ENCODE data around the gene PCNX1.
A peak's percentile ranks its signal among the peaks of the same experiment; 100 is the strongest.
"Not testable (repeated sequence)": the region's sequence is repeated elsewhere in the genome, so short reads cannot be mapped to it uniquely, and the experiment has no call there.

The PCNX1 gene

DNA sequence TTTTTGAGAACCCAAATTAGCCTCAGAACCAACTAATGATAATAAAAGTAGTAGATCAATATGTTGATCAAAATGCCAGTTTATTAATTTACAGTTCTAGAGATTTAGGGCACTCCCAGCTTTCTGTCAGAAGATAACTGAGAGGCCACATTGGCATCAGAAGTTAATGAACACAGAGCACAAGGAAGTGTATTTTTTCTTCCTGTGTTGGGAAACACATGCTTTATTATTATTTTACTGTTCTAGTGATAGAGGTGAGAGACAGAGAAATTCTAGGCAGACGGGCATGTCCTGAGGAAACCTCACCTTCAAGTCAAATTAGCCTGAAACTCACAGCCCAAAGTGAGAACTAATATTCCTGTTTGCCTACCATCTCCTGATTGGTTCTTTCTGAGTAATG is 213.7 kb downstream of the PCNX1 start:
- DNase-seq (ENCODE audit: low read depth in 1 of 2, low spot score in 1 of 2) = no peak

DNA sequence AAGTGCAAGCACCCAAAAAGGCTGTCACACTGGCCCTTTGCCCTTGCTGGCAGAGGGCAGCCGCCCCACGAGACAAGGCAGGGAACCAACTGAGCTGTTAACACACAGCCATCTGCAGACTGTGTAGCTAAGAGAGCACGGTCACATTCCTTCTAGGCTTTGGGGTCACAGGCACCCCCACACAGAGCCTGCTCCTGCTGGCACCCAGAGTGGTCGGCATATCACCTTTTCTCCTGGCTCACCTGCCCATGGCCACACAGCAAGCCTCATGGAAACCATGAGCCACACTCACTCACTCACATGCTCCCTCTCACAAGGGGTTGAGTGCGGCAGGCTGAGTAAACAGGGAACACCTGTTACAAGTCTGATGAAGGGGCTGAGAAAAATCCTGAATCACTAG is 214.5 kb downstream of the PCNX1 start:
- no peak for DNase-seq (ENCODE audit: low read depth in 1 of 2, low spot score in 1 of 2)

DNA sequence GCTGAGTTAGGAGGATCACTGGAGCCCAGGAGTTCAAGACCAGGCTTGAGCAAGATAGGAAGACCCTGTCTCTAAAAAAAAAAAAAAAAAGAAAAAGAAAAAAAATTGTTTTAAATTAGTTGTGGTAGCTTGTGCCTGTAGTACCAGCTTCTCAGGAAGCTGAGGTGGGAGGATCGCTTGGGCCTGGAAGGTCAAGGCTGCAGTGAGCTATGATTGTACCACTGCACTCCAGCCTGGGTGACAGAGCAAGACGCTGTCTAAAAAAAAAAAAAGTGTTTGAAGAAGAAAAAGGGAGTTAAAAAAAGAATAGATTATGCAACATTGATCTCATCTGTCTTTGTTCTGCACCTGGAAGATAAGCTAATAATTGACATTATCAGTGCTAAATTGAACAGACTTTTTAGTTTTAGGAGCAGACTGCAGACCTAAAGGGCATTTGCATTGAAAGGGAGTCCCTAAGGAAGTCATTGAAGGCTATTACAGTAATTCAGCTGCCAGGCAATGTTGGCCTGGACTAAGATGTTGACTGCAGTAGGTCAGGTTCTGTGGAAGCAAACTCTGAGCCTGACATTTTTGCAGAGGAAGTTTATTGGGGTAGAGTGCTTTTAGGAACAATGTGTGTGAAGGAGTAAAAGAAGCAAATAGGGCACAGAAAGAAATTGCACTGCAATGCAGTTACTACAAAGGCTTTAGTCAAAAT is 215.8 kb downstream of the PCNX1 start:
- no peak for DNase-seq (ENCODE audit: low read depth in 1 of 2, low spot score in 1 of 2)

DNA sequence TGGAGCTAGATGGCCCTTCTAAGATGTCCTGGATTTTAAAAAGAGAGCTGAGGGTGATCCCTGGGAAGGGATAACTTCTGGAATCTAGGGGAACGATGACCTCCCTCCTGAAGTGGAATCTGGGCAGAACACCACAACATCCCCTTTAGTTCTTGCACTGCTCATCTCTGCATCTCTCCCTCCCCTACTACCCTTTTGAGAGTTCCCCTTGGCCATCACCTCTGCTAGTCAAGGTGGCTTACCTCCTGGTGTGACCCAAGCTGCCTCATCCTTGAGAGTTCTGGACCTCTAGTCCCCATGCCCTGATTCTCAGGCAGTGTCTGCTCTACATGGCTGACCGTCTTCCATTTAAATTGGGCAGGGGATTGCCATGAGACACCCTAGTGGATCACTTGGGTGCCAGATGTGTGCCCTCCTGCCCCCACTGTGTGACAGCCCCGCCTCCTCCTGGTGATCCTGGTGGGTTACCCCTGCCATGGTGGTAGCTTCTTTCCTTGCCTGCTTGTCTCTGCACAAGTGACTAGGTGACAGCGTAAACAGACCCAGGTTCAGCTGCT is 216.4 kb downstream of the PCNX1 start:
- no peak for DNase-seq (ENCODE audit: low read depth in 1 of 2, low spot score in 1 of 2)

DNA sequence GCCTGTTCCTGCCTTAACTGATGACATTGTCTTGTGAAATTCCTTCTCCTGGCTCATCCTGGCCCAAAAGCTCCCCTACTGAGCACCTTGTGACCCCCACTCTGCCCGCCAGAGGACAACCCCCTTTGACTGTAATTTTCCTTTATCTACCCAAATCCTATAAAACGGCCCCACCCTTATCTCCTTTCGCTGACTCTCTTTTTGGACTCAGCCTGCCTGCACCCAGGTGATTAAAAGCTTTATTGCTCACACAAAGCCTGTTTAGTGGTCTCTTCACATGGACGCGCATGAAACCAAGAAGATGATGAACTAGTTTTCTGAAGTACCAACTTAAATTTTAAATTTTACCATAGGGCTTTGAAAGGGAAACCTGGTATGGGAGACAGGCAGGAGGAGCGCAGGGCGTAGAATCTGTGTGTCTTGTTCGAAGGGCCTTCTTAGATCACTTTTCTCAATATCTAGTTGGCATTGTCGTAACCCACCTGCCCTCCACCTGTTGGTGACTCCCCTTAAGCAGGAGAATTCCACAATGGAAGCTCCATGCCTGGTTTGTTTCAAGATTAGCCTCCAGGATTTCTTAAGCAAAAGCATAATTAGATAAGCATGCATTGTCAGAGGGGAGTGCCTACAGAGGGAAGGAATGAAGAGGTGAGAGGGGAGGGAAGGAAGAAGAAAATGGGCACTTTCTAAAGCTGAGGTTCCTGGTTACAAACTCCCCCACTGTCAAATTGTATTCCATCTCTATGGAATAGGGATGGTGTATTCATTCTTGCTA is 222.6 kb downstream of the PCNX1 start:
- DNase-seq (ENCODE audit: low read depth in 1 of 2, low spot score in 1 of 2) = not testable (repeated sequence)

DNA sequence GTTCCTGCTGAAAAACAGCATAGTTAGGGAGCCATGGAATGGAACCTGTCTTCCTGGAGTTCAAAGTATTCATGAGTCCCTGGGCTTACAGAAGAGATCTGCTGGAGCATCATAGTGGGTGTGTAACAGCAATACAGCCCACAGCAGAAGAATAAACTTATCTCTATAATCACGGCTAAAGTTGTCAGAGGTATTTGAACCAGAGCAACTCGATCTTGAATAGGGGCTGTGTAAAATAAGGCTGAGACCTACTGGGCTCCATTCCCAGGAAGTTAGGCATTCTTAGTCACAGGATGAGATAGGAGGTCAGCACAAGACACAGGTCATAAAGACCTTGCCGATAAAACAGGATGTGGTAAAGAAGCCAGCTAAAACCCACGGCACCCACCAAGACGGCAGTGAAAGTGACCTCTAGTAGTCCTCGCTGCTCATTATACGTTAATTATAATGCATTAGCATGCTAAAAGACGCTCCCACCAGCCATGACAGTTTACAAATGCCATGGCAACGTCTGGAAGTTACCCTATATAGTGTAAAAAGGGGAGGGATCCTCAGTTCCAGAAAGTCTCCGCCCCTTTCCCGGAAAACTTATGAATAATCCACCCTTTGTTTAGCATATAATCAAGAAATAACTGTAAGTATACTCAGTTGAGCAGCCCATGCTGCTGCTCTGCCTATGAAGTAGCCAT is 223.4 kb downstream of the PCNX1 start:
- DNase-seq (ENCODE audit: low read depth in 1 of 2, low spot score in 1 of 2) = no peak

DNA sequence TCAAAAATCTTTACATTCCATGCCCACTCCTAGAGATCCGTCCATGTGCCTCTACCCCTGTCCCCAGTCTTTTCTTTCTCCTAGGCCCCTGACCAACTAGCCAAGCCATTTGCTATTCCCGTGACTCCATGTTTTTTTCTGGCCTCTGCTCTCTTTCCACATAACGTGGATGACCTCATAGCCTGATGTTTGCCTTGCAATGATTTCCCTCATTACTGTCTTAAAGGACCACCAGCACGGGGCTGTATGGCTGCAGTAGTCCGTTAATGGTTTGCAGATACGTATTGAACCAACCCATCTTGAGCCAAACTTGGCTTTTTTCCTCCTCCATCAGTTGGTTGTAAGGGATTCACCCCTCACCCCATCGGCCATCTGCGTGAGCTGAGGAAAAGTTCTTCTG is 226.0 kb downstream of the PCNX1 start:
- DNase-seq (ENCODE audit: low read depth in 1 of 2, low spot score in 1 of 2) = no peak

DNA sequence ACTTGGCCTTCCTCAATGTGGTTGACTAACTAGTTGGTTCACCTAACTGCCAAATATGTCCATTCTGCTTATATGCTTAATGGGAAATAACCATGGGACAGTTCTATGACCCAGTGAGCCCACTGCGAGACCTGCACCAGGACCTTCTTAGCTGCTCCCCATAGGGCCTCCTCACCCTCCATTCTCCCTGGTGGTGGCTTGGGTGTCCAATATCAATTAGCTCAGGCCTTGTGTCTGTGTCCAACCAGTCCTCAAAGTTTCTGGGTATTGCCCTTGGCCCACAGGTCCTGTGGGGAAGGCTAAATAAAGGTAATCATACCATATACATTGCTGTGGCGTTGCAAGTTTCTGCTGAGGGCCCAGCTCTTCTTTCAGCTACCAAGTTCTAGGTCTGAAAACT is 228.2 kb downstream of the PCNX1 start:
- no peak for DNase-seq (ENCODE audit: low read depth in 1 of 2, low spot score in 1 of 2)

DNA sequence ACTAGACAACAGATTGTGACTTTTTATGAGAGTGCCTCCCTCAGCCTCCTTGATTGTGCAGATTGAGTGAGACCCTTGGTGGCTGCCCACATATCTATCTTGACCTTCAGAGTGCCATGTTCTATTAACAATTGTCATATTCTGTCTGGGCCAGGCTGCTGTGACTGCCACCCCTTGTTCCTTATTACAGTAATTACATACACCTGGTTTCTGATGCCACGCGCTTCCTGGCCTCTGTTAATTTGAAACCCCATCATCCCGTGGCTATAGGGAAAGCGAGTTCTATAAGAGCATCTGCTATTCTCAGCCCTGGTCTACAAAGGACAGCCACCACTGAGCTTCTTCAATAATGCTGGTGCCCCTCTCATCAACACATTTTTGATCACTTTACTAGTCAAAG is 228.7 kb downstream of the PCNX1 start:
- DNase-seq (ENCODE audit: low read depth in 1 of 2, low spot score in 1 of 2) = no peak

DNA sequence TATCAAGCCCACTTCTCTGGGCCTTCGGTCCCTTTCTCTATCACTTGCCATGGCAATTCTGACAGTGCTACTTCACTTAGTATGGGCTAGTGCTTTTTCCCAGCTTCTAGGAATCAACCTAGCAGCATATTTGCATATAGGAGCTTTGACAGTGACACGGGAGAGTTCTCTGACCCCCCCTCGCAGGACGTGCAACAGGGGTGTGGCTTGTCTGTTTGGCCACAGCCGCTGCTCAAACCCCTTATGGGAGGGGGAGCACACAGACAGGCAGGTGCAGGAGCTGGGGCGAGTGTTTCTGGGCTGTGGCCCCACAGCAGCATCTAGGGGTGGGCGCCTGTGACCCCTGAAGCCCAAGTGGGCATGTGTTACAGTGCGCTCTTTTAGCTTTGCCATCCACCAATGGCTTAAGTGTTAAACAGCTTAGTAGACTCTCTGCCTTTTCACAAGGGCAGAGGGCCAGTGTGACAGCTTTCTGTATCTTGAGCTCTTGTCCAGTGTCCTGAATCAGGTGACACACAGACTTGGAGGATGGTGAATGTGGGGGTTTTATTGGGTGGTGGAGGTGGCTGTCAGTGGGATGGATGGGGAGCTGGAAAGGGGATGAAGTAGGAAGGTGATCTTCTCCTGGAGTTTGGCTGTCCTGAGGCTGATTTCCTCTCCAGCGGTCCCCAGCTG is 229.3 kb downstream of the PCNX1 start:
- no peak for DNase-seq (ENCODE audit: low read depth in 1 of 2, low spot score in 1 of 2)

DNA sequence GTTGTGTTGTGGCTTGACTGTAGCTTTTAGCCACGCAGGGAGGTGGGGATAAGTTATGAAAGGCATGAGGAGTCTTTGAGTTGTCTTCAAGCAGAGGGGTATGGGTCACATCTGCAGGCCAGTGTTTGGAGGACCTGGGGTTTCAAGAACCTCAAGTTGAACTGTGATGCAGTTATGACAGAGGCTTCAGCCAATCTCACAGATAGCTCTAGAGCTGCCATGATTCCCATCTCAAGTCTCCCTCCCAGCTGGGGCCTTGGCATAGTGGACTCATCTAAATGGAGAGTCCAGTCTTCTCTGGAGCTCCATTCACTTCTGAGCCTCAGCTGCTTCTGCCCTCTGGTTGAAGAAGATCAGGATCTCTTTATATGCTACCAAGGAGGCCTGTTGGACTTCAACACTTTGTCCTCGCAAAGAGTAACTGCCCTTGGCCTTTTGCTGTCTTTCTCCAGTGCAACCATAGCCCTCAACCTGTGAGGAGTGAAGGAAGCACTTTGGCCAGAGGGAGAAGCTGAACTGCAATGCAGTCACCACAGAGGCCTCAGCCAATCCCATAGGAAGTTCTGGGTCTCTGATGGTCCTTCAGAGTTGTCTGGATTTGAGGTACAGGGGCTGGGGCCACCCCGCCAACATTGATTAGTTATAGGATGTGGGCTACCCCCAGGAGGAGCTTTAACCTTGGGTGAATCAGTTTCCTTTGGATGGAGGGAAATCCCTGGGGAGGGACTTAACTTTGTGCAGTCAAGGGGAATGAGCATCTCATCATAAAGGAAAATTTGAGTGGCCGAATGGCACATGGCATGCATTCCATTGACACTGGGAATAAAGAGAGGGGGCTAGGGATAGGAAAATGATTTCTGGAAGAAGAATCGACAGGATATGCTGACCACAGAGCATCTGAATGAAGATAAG is 230.5 kb downstream of the PCNX1 start:
- DNase-seq (ENCODE audit: low read depth in 1 of 2, low spot score in 1 of 2) = no peak

DNA sequence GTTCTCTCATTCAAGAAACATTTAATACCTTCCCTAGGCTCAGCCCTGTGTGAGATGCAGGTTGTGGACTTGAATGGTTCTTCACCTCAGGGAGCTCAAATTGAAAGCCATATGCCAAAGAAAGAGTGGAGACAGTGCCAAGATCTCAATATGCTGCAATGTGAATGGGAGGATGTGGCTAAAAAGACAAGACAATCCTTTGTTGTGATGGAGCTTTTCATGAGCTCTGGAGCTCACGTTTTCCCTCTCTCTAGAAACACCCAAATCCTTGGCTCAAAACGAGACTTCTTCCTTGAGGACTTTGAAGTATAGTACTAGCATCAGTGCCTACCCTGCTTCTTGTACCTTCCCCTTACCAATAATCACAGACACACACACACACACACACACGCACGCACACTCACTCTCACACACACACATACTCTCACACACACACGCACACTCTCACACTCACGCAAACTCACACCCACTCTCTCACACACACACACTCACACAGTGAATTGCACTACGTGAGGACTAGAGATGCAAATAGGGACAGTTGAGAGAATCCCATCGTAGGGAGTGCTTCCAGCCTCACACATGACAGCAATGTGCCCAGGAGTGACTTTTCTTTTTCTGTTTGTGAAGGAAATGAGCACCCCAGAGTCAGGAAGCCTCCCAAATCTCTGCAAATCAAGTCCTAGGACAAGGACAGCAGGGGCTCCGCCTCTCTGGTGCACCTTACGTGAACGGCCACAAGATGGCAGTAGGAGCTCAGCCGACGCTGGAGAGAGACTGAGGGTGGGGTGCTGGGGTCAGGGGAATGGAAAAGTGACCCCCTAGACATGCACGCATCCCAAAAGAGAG is 231.4 kb downstream of the PCNX1 start:
- DNase-seq (ENCODE audit: low read depth in 1 of 2, low spot score in 1 of 2) = peak in 1 of 2 donors; percentile 37

DNA sequence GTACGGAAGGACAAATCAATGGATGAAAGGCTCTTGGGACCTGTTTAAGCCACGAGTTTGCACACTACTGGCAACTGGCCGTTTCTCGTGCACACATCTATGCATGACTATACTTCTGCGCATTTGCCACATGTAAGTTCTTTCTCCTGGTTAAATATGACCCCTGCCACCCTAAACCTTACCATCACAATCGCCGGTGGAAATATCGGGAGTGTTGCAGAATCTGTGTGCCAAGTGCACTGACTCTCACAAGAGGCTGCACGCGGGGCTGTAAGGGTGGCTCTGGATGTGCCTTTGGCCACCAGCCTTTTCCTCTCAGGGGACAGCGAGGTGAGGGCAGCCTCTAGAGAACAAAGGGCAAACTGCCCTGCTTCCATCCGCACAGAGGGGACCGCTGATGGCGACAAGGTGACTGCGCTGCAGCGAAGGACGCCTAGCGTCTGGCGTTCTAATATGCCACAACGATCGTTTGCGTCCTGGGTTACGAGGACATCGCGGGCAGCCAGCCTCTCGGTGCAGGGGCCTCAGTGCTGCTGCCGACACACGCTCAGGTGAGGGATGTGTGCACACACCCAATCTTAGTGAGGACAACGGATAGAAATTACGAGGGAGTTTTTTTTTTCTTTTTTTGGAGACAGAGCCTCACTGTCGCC is 232.2 kb downstream of the PCNX1 start:
- DNase-seq (ENCODE audit: low read depth in 1 of 2, low spot score in 1 of 2) = no peak

DNA sequence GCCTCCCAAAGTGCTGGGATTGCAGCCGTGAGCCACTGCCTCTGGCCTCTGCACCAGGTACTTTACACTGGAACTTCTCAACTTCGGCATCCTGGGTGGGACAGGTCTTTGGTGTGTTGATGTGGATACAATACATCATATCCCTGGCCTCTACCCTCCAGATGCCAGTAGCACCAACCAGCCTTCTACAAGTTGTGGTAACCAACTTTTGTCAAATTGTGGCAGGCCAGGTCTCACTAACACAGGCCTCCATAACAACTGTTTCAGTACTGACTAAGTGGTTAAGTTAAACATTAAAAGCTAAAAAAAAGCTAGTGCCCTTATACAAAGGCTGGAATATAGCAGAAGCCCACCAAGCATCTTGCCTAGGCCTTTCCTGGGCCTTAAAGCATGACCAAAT is 232.9 kb downstream of the PCNX1 start:
- DNase-seq (ENCODE audit: low read depth in 1 of 2, low spot score in 1 of 2) = no peak

DNA sequence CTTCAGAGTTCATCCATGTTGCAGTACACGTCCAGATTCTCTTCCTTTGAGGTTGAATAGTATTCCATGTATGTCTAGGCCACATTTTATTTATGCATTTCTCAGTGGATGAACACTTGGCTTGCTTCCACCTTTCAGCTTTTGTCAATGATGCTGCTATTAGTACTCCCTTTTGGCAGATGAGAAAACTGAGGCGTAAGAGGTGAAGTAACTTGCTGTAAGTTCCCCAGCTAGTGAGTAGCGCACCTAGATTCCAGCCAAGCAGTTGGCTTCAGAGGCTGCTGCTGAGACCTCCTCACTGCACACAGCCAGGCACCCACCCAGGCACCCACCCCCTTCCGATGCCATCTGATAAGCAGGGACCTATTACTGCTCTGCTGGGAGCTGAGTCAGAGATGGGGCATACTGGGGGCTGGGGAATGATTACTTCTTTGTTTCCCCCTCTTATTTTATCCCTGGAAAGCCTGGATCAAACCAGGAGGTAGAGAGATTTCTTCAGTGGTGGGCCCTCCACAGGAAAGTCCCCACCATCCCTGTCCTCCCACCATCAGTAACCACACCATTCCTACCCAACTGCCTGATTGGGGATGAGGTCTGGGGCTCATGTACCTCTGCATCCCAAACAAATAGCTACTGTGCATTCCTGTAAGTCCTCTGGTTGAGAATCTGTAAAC is 234.6 kb downstream of the PCNX1 start:
- no peak for DNase-seq (ENCODE audit: low read depth in 1 of 2, low spot score in 1 of 2)

DNA sequence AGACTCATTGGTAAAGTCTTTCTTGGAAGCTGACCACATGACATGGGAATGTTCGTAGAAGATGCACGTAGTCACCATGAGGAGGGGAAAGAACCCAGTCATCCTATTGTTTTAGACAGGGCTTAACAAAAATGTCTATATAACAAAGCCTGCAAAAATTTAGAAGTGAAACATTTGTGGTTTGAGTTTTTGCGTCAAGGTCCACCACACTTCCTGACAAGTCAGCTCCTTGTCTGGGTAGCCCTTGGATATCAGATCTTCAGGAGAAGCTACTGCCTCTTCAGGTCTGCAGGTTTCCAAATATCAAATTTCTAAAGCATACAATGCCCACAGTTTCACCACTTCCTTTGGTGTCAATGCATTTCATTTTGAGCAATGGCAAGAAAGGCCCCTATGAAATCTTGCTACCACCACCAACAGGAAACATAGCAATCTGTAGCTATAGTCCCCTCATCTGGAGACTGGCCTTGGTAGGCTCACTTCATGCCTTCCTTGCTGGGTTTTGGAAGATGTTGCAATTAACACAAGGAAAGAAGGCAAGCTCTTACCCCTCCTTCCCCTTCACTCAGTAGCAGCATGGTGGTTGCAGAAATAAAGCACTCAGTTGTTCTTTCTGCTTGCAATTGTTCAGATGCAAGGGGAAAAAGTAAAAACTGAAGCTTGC is 235.2 kb downstream of the PCNX1 start:
- no peak for DNase-seq (ENCODE audit: low read depth in 1 of 2, low spot score in 1 of 2)

DNA sequence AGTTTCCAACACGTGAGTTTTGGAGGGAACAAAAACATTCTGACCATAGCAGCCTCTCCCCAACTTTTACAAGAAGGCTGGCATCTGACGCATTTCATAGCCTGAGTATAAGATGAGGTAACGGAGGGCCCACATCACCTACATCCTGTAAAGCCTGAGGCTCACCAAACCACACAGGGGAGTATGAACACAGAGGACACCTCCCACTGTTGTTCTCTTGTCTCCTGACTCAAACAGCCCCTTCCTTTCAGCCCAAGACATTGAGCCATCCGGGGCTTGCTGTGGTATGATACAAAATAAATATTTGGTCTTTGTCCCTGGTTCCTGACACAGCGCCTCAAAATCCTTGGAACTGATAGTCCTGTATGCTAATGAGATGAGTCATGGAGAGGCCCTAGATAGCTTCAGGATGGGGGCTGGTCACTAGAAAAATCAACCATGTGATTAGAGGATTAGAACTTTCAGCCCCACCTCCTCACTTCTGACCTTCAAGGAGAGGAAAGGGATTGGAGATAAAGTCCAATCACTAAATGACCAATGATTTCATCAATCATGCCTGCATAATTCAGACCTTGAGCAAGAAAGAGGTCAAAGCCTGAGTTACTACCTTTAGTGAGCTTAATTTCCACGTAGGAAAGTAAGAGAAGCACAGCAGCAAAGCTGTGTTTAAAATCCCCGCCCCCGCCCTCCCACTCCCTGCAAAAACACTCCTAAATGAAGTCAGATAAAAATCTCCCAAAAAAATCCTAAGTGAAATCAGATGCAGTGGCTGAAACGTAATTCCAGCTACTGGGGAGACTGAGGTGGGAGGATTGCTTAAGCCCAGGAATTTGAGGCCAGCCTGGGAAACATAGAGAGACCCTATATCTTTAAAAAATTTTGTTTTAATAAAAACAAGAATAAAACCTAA is 236.4 kb downstream of the PCNX1 start:
- DNase-seq (ENCODE audit: low read depth in 1 of 2, low spot score in 1 of 2) = no peak
